Measurements from ENCODE around the gene RGS6.

RGS6 gene

GRCh38 chr14:72060460-72060859, 128.2 kb downstream of the RGS6 start:
- no peak for TF ChIP-seq CTCF (IDR thresholded peaks at IDR 0.05; ENCODE audit: low read depth, low read length)
- DNase-seq (ENCODE audit: extremely low read depth, low read depth), result no peak

- DNase-seq (ENCODE audit: extremely low read depth, low read depth), result no peak
- no peak for TF ChIP-seq CTCF (IDR thresholded peaks at IDR 0.05; ENCODE audit: low read depth, low read length)
Measured at GRCh38 chr14:72060917-72061316, 128.7 kb downstream of the RGS6 start.

- DNase-seq (ENCODE audit: extremely low read depth, low read depth), result no peak
- TF ChIP-seq CTCF (IDR thresholded peaks at IDR 0.05; ENCODE audit: low read depth, low read length), result no peak
Measured at GRCh38 chr14:72061718-72062117, 129.5 kb downstream of the RGS6 start.

GRCh38 chr14:72063761-72064282, 131.6 kb downstream of the RGS6 start:
- DNase-seq (ENCODE audit: extremely low read depth, low read depth), result no peak
- TF ChIP-seq CTCF (IDR thresholded peaks at IDR 0.05; ENCODE audit: low read depth, low read length), result no peak

GRCh38 chr14:72064501-72064900, 132.3 kb downstream of the RGS6 start:
- TF ChIP-seq CTCF (IDR thresholded peaks at IDR 0.05; ENCODE audit: low read depth, low read length), result no peak
- DNase-seq (ENCODE audit: extremely low read depth, low read depth), result no peak

GRCh38 chr14:72070458-72070857, 138.2 kb downstream of the RGS6 start:
- TF ChIP-seq CTCF (IDR thresholded peaks at IDR 0.05; ENCODE audit: low read depth, low read length), result no peak
- no peak for DNase-seq (ENCODE audit: extremely low read depth, low read depth)

- DNase-seq (ENCODE audit: extremely low read depth, low read depth), result no peak
- no peak for TF ChIP-seq CTCF (IDR thresholded peaks at IDR 0.05; ENCODE audit: low read depth, low read length)
Measured at GRCh38 chr14:72075649-72076334, 143.6 kb downstream of the RGS6 start.
